Measurements from ENCODE around the gene C12orf75. TPM values are rescaled to one million over a fixed set of nuclear protein-coding genes. Genes with fewer than 3 reads are reported as not detected.

C12orf75 gene
- total and polyA plus RNA-seq, 2 donors (not counting 3 experiments of a cell fraction or from before 2014, with no cell fraction given), result 23.6 to 60.7 TPM

DNA sequence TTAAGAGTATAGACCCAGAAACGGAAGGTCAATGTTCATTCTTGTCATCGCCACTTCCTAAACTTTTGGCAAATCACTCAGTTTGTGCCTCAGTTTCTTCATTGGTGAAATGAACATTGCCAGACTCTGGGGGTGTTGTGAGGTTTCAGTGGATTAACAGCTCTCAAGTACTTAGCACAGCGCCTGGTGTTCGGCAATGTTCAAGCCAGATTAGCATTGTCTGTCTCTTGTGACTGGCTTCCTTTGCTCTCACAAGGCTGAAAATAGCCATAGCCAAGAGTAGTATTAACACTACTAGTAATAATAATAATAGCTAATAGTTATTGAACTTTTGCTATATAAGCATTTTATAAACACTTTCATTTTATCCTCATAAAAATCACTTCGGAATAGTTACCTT lies 71.9 kb downstream of the C12orf75 start:
- Histone ChIP-seq H3K27me3 (ENCODE audit: control insufficient read depth in 2 of 2, insufficient read depth in 2 of 2, low read length in 2 of 2) (no peaks in the 10 kb centered on the region), H2AFZ (ENCODE audit: low read depth, low read length) (no peak overlapping the region), H3K4me2 (ENCODE audit: insufficient read depth, low read length) (no peak overlapping the region), H4K20me1 (replicated peaks; ENCODE audit: control insufficient read depth, extremely low read depth, insufficient read depth, low read length) (no peaks in the 10 kb centered on the region), H3K27ac (ENCODE audit: insufficient read depth, low read depth, low read length) (no peak overlapping the region), H3K79me2 (ENCODE audit: control insufficient read depth, insufficient read depth, low read length) (no peaks in the 10 kb centered on the region), H3K4me1 (ENCODE audit: control insufficient read depth, extremely low read depth, insufficient read depth, low read length) (no peaks in the 10 kb centered on the region), H3K9me1 (replicated peaks; ENCODE audit: control insufficient read depth, extremely low read depth, insufficient read depth, low read length) (no peaks in the 10 kb centered on the region), H3K9me3 (replicated peaks; ENCODE audit: control insufficient read depth, insufficient read depth, low read length) (no peaks in the 10 kb centered on the region), H3K4me3 (replicated peaks in 1 of 3; ENCODE audit: insufficient read depth in 1 of 3, low read depth in 1 of 3, low read length in 3 of 3) (no peak overlapping the region), H3K9ac (replicated peaks; ENCODE audit: extremely low read depth, insufficient read depth, low read length) (no peak overlapping the region), H3K36me3 (ENCODE audit: control insufficient read depth in 2 of 2, extremely low read depth in 1 of 2, insufficient read depth in 2 of 2, low read length in 2 of 2) (no peaks in the 10 kb centered on the region)
- no TSS peak for BruUV-seq (replicated peaks)
- FAIRE-seq (no peak), DNase-seq (ENCODE audit: low read depth, low spot score) (no peak)
- TF ChIP-seq POLR2AphosphoS5 (IDR thresholded peaks at IDR 0.05; ENCODE audit: insufficient read depth, low read depth, low read length), result no peak
- no peak for TF ChIP-seq JUN (IDR thresholded peaks at IDR 0.05; ENCODE audit: borderline replicate concordance, insufficient read depth, insufficient read length, low read depth)
- no peak for TF ChIP-seq EZH2 (IDR thresholded peaks at IDR 0.05; ENCODE audit: borderline replicate concordance, low read depth, low read length, severe bottlenecking)
- TF ChIP-seq MYC (IDR thresholded peaks at IDR 0.05; ENCODE audit: low read depth, low read length), result no peak
- no peak for TF ChIP-seq FOS (IDR thresholded peaks at IDR 0.05; ENCODE audit: borderline replicate concordance, insufficient read depth, low read length)
- no peak for TF ChIP-seq MAX (IDR thresholded peaks at IDR 0.05; ENCODE audit: insufficient read depth, insufficient read length)
- no peak for TF ChIP-seq POLR2A (IDR thresholded peaks at IDR 0.05; ENCODE audit: low read depth, low read length)
- TF ChIP-seq GATA2 (IDR thresholded peaks at IDR 0.05; ENCODE audit: insufficient read depth, insufficient read length, low read depth, low read length), result no peak
- TF ChIP-seq, protein P1, sequence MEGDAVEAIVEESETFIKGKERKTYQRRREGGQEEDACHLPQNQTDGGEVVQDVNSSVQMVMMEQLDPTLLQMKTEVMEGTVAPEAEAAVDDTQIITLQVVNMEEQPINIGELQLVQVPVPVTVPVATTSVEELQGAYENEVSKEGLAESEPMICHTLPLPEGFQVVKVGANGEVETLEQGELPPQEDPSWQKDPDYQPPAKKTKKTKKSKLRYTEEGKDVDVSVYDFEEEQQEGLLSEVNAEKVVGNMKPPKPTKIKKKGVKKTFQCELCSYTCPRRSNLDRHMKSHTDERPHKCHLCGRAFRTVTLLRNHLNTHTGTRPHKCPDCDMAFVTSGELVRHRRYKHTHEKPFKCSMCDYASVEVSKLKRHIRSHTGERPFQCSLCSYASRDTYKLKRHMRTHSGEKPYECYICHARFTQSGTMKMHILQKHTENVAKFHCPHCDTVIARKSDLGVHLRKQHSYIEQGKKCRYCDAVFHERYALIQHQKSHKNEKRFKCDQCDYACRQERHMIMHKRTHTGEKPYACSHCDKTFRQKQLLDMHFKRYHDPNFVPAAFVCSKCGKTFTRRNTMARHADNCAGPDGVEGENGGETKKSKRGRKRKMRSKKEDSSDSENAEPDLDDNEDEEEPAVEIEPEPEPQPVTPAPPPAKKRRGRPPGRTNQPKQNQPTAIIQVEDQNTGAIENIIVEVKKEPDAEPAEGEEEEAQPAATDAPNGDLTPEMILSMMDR (IDR thresholded peaks at IDR 0.05; ENCODE audit: extremely low read depth in 1 of 2, insufficient read depth in 1 of 2, low read depth in 1 of 2, low read length in 2 of 2), result no peak
- dilution Hi-C loops (cut with MboI; ENCODE audit: extremely low pct_ligation_motif_present, low sequenced_read_pairs), result no loop called here
- intact Hi-C loops (cut with micrococcal nuclease), result no loop called here
- POLR2A ChIA-PET, result no interaction called here
- CTCF ChIA-PET, result interaction anchor here (1.4 to 1.6 kb wide), 2 partner anchors 18 to 734 kb away, joined by 3 to 4 read pairs; no protein-coding TSS in a partner anchor
